ENCODE data around the gene SMYD4.

GRCh38 chr17:1852327-1852726, 22.6 kb upstream of the SMYD4 start:
- TF ChIP-seq CTCF (IDR thresholded peaks at IDR 0.05; ENCODE audit: poor library complexity, severe bottlenecking) (no peak), POLR2AphosphoS5 (IDR thresholded peaks at IDR 0.05) (no peak), TAF1 (IDR thresholded peaks at IDR 0.05; ENCODE audit: low read depth) (no peak), REST (IDR thresholded peaks at IDR 0.05; ENCODE audit: borderline replicate concordance) (no peak), EP300 (conservative IDR thresholded peaks at IDR 0.05; ENCODE audit: poor library complexity, severe bottlenecking) (no peak), RAD21 (conservative IDR thresholded peaks at IDR 0.05) (no peak), SMC3 (conservative IDR thresholded peaks at IDR 0.05; ENCODE audit: poor library complexity) (no peak)

Data from neural cell (in vitro differentiated cells).